PFSK-1 (cell line): ENCODE measurements around the gene GRAMD1B.
A peak's percentile ranks its signal among the peaks of the same experiment; 100 is the strongest.

Source experiments
- FOXP2 ChIP-seq: optimal IDR thresholded peaks from 2 replicates; pipeline ENCODE3; 2011; ENCODE audit warnings: borderline replicate concordance, control low read depth, inconsistent platforms; ENCODE audit not compliant: insufficient read depth; ENCODE audit errors: extremely low read length, extremely low read depth
- POLR2AphosphoS5 ChIP-seq: IDR thresholded peaks from 2 replicates; pipeline ENCODE4 v1.6.1; 2012; ENCODE audit warnings: low read depth, mild to moderate bottlenecking, control low read depth, low read length, moderate library complexity
- REST ChIP-seq, 2 experiments: IDR thresholded peaks; 2 replicates each; pipeline versions ENCODE4 v1.6.1 to v1.8.0; 2011 to 2012; ENCODE audit warnings: low read depth in 2 of 2, low read length in 2 of 2, control low read depth in 1 of 2, inconsistent platforms in 1 of 2, mild to moderate bottlenecking in 1 of 2, moderate library complexity in 1 of 2; ENCODE audit not compliant: insufficient read depth in 1 of 2
- SIN3A ChIP-seq: IDR thresholded peaks from 2 replicates; pipeline ENCODE4 v1.6.1; 2012; ENCODE audit warnings: mild to moderate bottlenecking, low read length, moderate library complexity, borderline replicate concordance; ENCODE audit not compliant: insufficient read depth
- TAF1 ChIP-seq: IDR thresholded peaks from 2 replicates; pipeline ENCODE4 v1.6.1; 2012; ENCODE audit warnings: low read length, control low read depth, borderline replicate concordance; ENCODE audit not compliant: insufficient read depth

The GRAMD1B gene

GRCh38 chr11:123580137-123580536, 150.1 kb downstream of the GRAMD1B start:
- TF ChIP-seq REST (IDR thresholded peaks at IDR 0.05; ENCODE audit: insufficient read depth in 1 of 2, low read depth in 2 of 2, low read length in 2 of 2): no peak
- no peak for TF ChIP-seq SIN3A
- no peak for TF ChIP-seq TAF1
- no peak for TF ChIP-seq FOXP2
- no peak for TF ChIP-seq POLR2AphosphoS5

- peak; percentile 81 for TF ChIP-seq FOXP2
- TF ChIP-seq SIN3A: no peak
These were observed 150.6 kb downstream of the GRAMD1B start for GRCh38 chr11:123580557-123581275.

- no peak for TF ChIP-seq REST (IDR thresholded peaks at IDR 0.05; ENCODE audit: insufficient read depth in 1 of 2, low read depth in 2 of 2, low read length in 2 of 2)
- TF ChIP-seq POLR2AphosphoS5: no peak
- TF ChIP-seq TAF1: no peak
- TF ChIP-seq SIN3A: no peak
- no peak for TF ChIP-seq FOXP2
These were observed 151.8 kb downstream of the GRAMD1B start for GRCh38 chr11:123581651-123582399.

- TF ChIP-seq FOXP2: no peak
- TF ChIP-seq TAF1: no peak
- TF ChIP-seq REST (IDR thresholded peaks at IDR 0.05; ENCODE audit: insufficient read depth in 1 of 2, low read depth in 2 of 2, low read length in 2 of 2): no peak
- TF ChIP-seq POLR2AphosphoS5: no peak
- TF ChIP-seq SIN3A: no peak
These were observed 153.0 kb downstream of the GRAMD1B start for GRCh38 chr11:123582992-123583504.

- TF ChIP-seq POLR2AphosphoS5 (no peak), REST (IDR thresholded peaks at IDR 0.05; ENCODE audit: insufficient read depth in 1 of 2, low read depth in 2 of 2, low read length in 2 of 2) (no peak), TAF1 (no peak), FOXP2 (no peak), SIN3A (no peak)
These were observed 154.1 kb downstream of the GRAMD1B start for GRCh38 chr11:123584186-123584585.
